HL-60 (cell line): ENCODE measurements around the gene PAPPA2.

Source experiments
- DNase-seq, 2 experiments: peaks; one replicate each; pipeline ENCODE4 v3.0.0-alpha.2; 2010 to 2020; ENCODE audit warnings: low read depth in 1 of 2, low spot score in 1 of 2
- H3K27ac ChIP-seq: fragments of 250-450 bp; sonication (Bioruptor Pico); replicated peaks from 2 replicates; pipeline ENCODE4 v1.5.1; 2020; ENCODE audit warnings: mild to moderate bottlenecking, moderate library complexity
- H3K27me3 ChIP-seq: fragments of 250-450 bp; sonication (Bioruptor Pico); 2 replicates; pipeline ENCODE4 v1.5.1; 2021; ENCODE audit warnings: mild to moderate bottlenecking, moderate library complexity; ENCODE audit not compliant: insufficient read depth, poor library complexity, severe bottlenecking
- H3K4me3 ChIP-seq: replicated peaks from 2 replicates; pipeline ENCODE4 v1.5.1; 2011; ENCODE audit warnings: mild to moderate bottlenecking, control low read depth, low read length; ENCODE audit not compliant: insufficient read depth
- GABPA ChIP-seq: IDR thresholded peaks from 2 replicates; pipeline ENCODE4 v1.6.1; 2012; ENCODE audit warnings: low read depth
- POLR2AphosphoS5 ChIP-seq: IDR thresholded peaks from 2 replicates; pipeline ENCODE4 v1.6.1; 2012; ENCODE audit warnings: low read depth
- REST ChIP-seq: IDR thresholded peaks from 2 replicates; pipeline ENCODE4 v1.6.1; 2012; ENCODE audit warnings: low read depth; ENCODE audit not compliant: insufficient replicate concordance
- SPI1 ChIP-seq: IDR thresholded peaks from 2 replicates; pipeline ENCODE4 v1.6.1; 2012; ENCODE audit warnings: low read depth, mild to moderate bottlenecking, borderline replicate concordance
- TF ChIP-seq, protein P1 (sequence below): IDR thresholded peaks from one replicate; pipeline ENCODE4 v1.5.1; 2011; ENCODE audit warnings: low read length, control low read depth, inconsistent platforms; ENCODE audit not compliant: insufficient read depth

PAPPA2 gene

DNA sequence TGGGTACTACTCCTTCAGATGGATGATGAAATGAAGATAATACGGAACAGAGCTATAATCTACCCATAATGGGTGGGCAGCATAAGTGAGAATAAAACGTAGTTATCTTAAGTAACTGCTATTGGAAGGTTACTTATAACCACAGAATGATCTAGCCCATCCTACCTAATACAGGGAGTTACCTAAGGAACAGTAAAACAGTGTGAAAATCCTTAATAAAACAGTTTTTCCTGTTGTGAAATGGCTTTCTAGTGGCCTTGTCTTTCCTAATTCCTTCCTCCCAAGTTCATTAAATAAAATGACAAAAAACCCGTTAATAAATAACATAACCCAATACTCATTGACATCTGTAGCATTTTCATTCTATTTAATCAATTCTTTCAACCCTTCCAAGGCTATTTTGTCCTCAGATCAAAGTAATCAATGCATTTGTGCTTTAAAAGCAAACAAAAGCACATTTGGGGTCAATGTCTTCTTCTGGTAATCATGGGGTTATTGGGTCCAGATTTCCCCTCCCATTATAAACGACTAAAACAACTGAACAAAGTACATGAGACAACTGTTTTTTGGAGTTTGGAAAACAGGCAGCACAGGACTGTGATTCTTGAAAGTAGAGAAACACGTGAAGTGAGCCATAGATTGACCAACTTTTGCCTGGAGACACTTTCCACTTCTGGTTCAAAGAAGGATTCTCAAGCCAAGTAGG lies 42.0 kb downstream of the PAPPA2 start:
- Histone ChIP-seq H3K27me3 (peaks cover 20% of the 10 kb centered on the region), H3K4me3 (no peak overlapping the region), H3K27ac (no peak overlapping the region)
- TF ChIP-seq GABPA (no peak), POLR2AphosphoS5 (no peak), SPI1 (no peak), REST (no peak)
- TF ChIP-seq, protein P1, sequence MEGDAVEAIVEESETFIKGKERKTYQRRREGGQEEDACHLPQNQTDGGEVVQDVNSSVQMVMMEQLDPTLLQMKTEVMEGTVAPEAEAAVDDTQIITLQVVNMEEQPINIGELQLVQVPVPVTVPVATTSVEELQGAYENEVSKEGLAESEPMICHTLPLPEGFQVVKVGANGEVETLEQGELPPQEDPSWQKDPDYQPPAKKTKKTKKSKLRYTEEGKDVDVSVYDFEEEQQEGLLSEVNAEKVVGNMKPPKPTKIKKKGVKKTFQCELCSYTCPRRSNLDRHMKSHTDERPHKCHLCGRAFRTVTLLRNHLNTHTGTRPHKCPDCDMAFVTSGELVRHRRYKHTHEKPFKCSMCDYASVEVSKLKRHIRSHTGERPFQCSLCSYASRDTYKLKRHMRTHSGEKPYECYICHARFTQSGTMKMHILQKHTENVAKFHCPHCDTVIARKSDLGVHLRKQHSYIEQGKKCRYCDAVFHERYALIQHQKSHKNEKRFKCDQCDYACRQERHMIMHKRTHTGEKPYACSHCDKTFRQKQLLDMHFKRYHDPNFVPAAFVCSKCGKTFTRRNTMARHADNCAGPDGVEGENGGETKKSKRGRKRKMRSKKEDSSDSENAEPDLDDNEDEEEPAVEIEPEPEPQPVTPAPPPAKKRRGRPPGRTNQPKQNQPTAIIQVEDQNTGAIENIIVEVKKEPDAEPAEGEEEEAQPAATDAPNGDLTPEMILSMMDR: no peak
- DNase-seq: no peak

DNA sequence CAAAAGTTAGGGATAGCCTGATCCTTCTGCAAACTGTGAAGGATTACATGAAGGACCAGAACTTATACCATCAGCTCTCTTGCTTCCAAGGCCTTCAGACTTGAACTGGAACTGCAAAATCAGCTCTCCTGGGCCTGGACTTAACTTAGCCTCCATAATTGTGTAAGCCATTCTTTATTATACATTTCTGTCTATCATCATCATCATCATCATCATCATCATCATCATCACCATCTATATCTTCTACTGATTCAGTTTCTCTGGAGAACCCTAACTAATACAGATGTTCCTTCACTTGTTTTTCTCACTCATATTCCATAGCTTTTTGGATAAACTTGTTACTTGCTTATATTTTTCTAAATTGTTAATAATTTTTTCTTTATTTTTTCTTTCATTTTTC lies 50.0 kb downstream of the PAPPA2 start:
- Histone ChIP-seq H3K27ac (no peak overlapping the region), H3K4me3 (no peak overlapping the region), H3K27me3 (peaks cover 3% of the 10 kb centered on the region)
- TF ChIP-seq, protein P1: no peak
- TF ChIP-seq SPI1: no peak
- no peak for TF ChIP-seq REST
- no peak for TF ChIP-seq POLR2AphosphoS5
- TF ChIP-seq GABPA: no peak
- no peak for DNase-seq

DNA sequence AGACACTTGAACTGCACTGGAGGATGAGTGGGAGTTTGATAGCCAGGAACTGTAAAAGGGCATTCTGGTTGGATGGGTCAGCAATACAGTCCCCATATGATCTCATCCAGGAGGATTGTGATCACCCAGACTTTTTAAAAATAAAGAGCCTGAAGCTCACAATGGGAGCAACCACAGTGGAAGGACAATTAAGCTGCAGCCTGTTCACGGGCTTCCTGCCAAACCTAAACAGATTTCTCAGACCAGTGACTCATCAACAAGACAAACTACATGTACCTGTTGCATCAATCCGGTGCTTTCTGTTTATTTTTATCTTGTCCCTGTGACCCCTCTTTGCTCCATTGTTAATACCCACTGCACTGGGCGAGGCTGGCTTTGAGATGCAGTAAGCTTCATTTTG lies 52.3 kb downstream of the PAPPA2 start:
- no peak overlapping the region for H3K4me3 ChIP-seq
- no peak overlapping the region for H3K27ac ChIP-seq
- DNase-seq: no peak
- TF ChIP-seq REST (no peak), GABPA (no peak), POLR2AphosphoS5 (no peak), SPI1 (no peak)
- TF ChIP-seq, protein P1: no peak
- H3K27me3 ChIP-seq: no peaks in the 10 kb centered on the region
